ENCODE results near the gene FHOD3.

Gene FHOD3

DNA sequence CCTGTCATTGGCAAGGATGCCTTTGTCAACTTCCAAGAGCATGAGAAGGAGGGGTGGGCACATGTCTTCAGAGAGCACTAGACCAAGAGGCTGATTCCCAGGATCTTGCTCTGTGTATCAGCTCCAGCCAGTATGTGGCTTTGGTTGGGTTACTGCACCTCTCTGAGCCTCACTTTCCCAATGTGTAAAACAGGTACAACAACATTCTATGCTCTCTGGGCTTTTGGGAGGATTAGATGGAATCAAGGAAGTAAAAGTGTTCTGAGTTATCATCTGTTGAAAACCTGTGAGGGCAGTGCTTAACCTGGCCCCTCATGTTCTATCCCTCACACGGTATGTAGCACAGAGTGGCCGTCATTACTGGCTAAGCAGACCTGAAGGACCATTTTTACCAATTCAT is 103.9 kb downstream of the FHOD3 start:
- no peak overlapping the region for H2BK120ac ChIP-seq (ENCODE audit: low read depth, low read length)
- no peak overlapping the region for H3K4ac ChIP-seq (ENCODE audit: low read depth, low read length)
- no peak for DNase-seq
- H3K56ac ChIP-seq (ENCODE audit: low read length), result no peak overlapping the region
- H4K8ac ChIP-seq (ENCODE audit: low read depth, low read length), result no peak overlapping the region
- H3K79me2 ChIP-seq (ENCODE audit: control insufficient read depth, insufficient read depth, low read length), result no peaks in the 10 kb centered on the region
- no peak overlapping the region for H3K23ac ChIP-seq (ENCODE audit: low read length)
- H3K9ac ChIP-seq (ENCODE audit: low read length), result no peak overlapping the region
- H3K79me1 ChIP-seq (ENCODE audit: low read length), result no peaks in the 10 kb centered on the region
- no peaks in the 10 kb centered on the region for H3K4me1 ChIP-seq (ENCODE audit: control insufficient read depth, low read depth, low read length)
- H4K5ac ChIP-seq (ENCODE audit: low read length), result no peak overlapping the region
- no peak overlapping the region for H3K4me3 ChIP-seq (ENCODE audit: low read length)
- H3K27me3 ChIP-seq (ENCODE audit: insufficient read depth, low read length, poor library complexity), result no peaks in the 10 kb centered on the region
- no peak overlapping the region for H3K27ac ChIP-seq (ENCODE audit: low read depth, low read length)
- no CpG with 5 or more reads among the region's 2 CpGs for WGBS (ENCODE audit: extremely low coverage, insufficient coverage, low lambda C conversion rate)
- no peak overlapping the region for H2BK15ac ChIP-seq (replicated peaks; ENCODE audit: low read depth)
- H2BK5ac ChIP-seq (ENCODE audit: low read length), result no peak overlapping the region
- H3K4me2 ChIP-seq (ENCODE audit: low read length), result no peak overlapping the region
- no peak overlapping the region for H3K18ac ChIP-seq (ENCODE audit: low read length)
- no peak overlapping the region for H2AK5ac ChIP-seq (ENCODE audit: low read length)
- H3K36me3 ChIP-seq (ENCODE audit: control insufficient read depth, insufficient read depth, low read length), result no peaks in the 10 kb centered on the region

DNA sequence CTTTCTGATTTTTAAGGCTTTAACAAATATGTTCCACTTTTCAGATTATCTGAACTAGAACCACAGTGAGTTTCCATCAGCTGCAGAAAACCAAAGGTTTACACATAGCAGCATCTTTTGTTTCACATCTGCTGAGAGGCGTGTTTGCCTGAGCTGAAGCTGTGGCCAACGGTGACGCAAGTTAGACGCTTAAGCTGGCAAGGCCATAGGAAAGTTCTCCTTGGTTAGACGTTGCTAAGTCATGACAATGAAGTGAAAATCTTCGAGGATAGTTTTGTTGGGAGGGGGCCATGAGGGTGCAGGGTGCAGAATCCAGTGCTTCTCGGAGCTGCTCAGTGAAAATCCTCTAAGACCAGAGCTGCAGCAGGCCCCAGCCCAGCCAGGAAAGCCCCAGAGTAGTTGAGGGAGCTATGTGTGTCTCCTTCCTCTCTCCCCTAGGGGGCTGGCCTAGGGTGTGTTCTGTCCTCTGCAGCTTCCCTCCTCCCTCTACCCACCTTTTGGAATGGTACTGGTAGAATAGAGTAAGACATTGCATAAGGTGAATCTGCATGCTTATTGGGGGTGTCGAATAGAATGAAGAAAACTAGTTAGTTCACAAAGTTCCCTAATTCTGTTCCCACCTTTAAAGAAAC is 105.4 kb downstream of the FHOD3 start:
- no peak overlapping the region for H2BK15ac ChIP-seq (replicated peaks; ENCODE audit: low read depth)
- no peaks in the 10 kb centered on the region for H3K4me1 ChIP-seq (ENCODE audit: control insufficient read depth, low read depth, low read length)
- no peak overlapping the region for H3K4me3 ChIP-seq (ENCODE audit: low read length)
- H4K5ac ChIP-seq (ENCODE audit: low read length), result no peak overlapping the region
- WGBS (ENCODE audit: extremely low coverage, insufficient coverage, low lambda C conversion rate), result no CpG with 5 or more reads among the region's 8 CpGs
- H2AK5ac ChIP-seq (ENCODE audit: low read length), result no peak overlapping the region
- no peak overlapping the region for H3K4me2 ChIP-seq (ENCODE audit: low read length)
- no peaks in the 10 kb centered on the region for H3K79me1 ChIP-seq (ENCODE audit: low read length)
- H3K9ac ChIP-seq (ENCODE audit: low read length), result no peak overlapping the region
- H3K27me3 ChIP-seq (ENCODE audit: insufficient read depth, low read length, poor library complexity), result no peaks in the 10 kb centered on the region
- no peak overlapping the region for H2BK120ac ChIP-seq (ENCODE audit: low read depth, low read length)
- no peak overlapping the region for H3K18ac ChIP-seq (ENCODE audit: low read length)
- peak; percentile 57 for DNase-seq
- no peak overlapping the region for H3K4ac ChIP-seq (ENCODE audit: low read depth, low read length)
- no peak overlapping the region for H3K23ac ChIP-seq (ENCODE audit: low read length)
- no peak overlapping the region for H2BK5ac ChIP-seq (ENCODE audit: low read length)
- no peak overlapping the region for H4K8ac ChIP-seq (ENCODE audit: low read depth, low read length)
- no peaks in the 10 kb centered on the region for H3K79me2 ChIP-seq (ENCODE audit: control insufficient read depth, insufficient read depth, low read length)
- H3K36me3 ChIP-seq (ENCODE audit: control insufficient read depth, insufficient read depth, low read length), result no peaks in the 10 kb centered on the region
- H3K56ac ChIP-seq (ENCODE audit: low read length), result no peak overlapping the region
- H3K27ac ChIP-seq (ENCODE audit: low read depth, low read length), result no peak overlapping the region

DNA sequence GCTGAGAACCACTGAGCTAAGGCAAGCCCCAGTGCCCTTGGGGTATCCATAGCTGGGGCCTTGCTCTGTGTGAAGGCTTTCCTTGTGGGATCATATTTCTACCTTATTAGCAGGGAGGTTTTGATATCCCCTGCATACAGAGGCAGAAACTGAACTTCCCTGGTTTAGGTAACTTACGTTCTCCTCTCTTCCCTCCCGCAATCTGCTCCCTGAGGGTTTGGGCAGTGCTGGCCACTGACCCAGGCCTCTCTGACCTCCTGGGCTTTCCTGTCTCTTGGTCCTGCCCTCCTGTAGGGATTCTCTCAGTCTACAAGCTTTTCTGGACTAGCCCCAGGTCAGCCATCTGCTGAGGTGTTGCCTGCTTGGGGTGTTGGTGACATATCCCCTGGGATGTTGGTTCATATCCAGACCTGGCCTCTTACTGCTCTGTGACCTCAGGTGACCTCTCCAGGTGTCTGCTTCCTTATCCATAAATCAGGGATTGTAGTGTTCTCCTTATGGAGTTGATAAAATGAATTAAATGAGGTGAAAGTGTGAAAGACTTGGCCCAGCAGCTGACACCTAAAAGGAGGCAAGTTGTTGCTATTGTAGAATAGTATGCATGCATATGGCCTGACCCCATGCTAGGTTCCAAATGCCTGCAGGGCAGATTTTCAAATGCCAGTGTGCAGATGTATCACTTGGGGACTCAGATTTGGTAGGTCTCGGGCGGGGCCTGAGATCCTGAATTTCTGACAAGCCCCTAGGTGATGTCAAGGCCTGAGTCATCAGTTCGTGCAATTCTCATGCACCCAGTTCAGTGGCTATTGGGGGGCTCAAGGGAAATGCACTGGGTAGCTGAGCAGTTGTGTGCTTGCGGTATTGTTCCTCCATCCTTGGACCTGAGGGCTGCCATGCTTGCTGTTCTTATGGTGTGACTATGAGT is 106.6 kb downstream of the FHOD3 start:
- peak; percentile 37 for DNase-seq
- no CpG with 5 or more reads among the region's 6 CpGs for WGBS (ENCODE audit: extremely low coverage, insufficient coverage, low lambda C conversion rate)
- no peaks in the 10 kb centered on the region for H3K79me1 ChIP-seq (ENCODE audit: low read length)
- H4K5ac ChIP-seq (ENCODE audit: low read length), result no peak overlapping the region
- no peaks in the 10 kb centered on the region for H3K36me3 ChIP-seq (ENCODE audit: control insufficient read depth, insufficient read depth, low read length)
- no peak overlapping the region for H3K23ac ChIP-seq (ENCODE audit: low read length)
- H2BK120ac ChIP-seq (ENCODE audit: low read depth, low read length), result no peak overlapping the region
- H3K9ac ChIP-seq (ENCODE audit: low read length), result no peak overlapping the region
- no peak overlapping the region for H2BK15ac ChIP-seq (replicated peaks; ENCODE audit: low read depth)
- no peak overlapping the region for H4K8ac ChIP-seq (ENCODE audit: low read depth, low read length)
- H3K4me3 ChIP-seq (ENCODE audit: low read length), result no peak overlapping the region
- H3K27ac ChIP-seq (ENCODE audit: low read depth, low read length), result no peak overlapping the region
- H3K79me2 ChIP-seq (ENCODE audit: control insufficient read depth, insufficient read depth, low read length), result no peaks in the 10 kb centered on the region
- H3K4ac ChIP-seq (ENCODE audit: low read depth, low read length), result no peak overlapping the region
- no peak overlapping the region for H3K18ac ChIP-seq (ENCODE audit: low read length)
- no peaks in the 10 kb centered on the region for H3K27me3 ChIP-seq (ENCODE audit: insufficient read depth, low read length, poor library complexity)
- no peak overlapping the region for H3K4me2 ChIP-seq (ENCODE audit: low read length)
- H3K4me1 ChIP-seq (ENCODE audit: control insufficient read depth, low read depth, low read length), result no peaks in the 10 kb centered on the region
- H3K56ac ChIP-seq (ENCODE audit: low read length), result no peak overlapping the region
- no peak overlapping the region for H2AK5ac ChIP-seq (ENCODE audit: low read length)
- no peak overlapping the region for H2BK5ac ChIP-seq (ENCODE audit: low read length)

DNA sequence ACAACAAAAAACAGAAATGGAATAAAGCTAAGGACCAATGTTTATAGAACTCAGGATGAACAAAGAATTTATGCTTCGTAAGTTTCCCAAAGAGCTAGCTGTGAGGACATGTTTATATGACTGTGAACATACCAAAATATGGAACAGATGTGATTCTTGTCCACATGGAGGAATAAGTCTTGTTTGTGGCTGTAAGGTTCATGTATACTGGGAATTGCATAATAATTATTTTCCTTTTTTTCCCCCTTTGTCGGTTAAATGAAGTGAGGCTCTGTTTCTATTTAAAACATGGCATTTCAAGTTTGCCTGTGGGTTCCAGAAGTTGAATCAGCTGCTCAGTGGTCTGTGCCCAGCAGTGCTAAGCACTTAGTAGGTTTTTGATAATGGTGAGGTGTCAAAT is 108.1 kb downstream of the FHOD3 start:
- no peak overlapping the region for H3K9ac ChIP-seq (ENCODE audit: low read length)
- H3K4me3 ChIP-seq (ENCODE audit: low read length), result no peak overlapping the region
- no peak for DNase-seq
- H4K8ac ChIP-seq (ENCODE audit: low read depth, low read length), result no peak overlapping the region
- H3K36me3 ChIP-seq (ENCODE audit: control insufficient read depth, insufficient read depth, low read length), result no peaks in the 10 kb centered on the region
- H3K18ac ChIP-seq (ENCODE audit: low read length), result no peak overlapping the region
- no peaks in the 10 kb centered on the region for H3K79me2 ChIP-seq (ENCODE audit: control insufficient read depth, insufficient read depth, low read length)
- H3K4me2 ChIP-seq (ENCODE audit: low read length), result no peak overlapping the region
- H3K79me1 ChIP-seq (ENCODE audit: low read length), result no peaks in the 10 kb centered on the region
- no peak overlapping the region for H3K4ac ChIP-seq (ENCODE audit: low read depth, low read length)
- H2BK5ac ChIP-seq (ENCODE audit: low read length), result no peak overlapping the region
- no peak overlapping the region for H2BK120ac ChIP-seq (ENCODE audit: low read depth, low read length)
- H2AK5ac ChIP-seq (ENCODE audit: low read length), result no peak overlapping the region
- H3K27ac ChIP-seq (ENCODE audit: low read depth, low read length), result no peak overlapping the region
- H2BK15ac ChIP-seq (replicated peaks; ENCODE audit: low read depth), result no peak overlapping the region
- H3K4me1 ChIP-seq (ENCODE audit: control insufficient read depth, low read depth, low read length), result no peaks in the 10 kb centered on the region
- H4K5ac ChIP-seq (ENCODE audit: low read length), result no peak overlapping the region
- no CpG with 5 or more reads among the region's 2 CpGs for WGBS (ENCODE audit: extremely low coverage, insufficient coverage, low lambda C conversion rate)
- H3K27me3 ChIP-seq (ENCODE audit: insufficient read depth, low read length, poor library complexity), result no peaks in the 10 kb centered on the region
- H3K56ac ChIP-seq (ENCODE audit: low read length), result no peak overlapping the region
- no peak overlapping the region for H3K23ac ChIP-seq (ENCODE audit: low read length)

DNA sequence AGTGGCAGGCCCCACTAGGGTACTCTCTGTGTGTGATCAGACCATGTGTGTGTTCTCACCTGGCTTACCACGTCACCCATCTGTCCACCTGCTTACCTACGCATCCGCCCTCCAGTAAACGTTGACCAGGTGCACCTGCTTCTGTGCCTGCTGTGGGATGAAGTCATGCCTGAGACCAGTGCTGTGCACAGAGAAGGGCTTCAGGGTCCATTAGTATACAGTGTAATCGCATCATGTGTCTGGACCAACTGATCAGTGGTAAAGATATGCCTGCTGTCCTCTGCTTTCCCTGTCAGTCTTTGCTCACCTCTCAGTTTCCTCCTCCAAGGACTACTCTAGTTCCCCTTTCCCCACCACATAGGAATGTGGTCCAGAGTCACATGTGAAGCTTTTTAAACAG is 109.3 kb downstream of the FHOD3 start:
- no peaks in the 10 kb centered on the region for H3K79me2 ChIP-seq (ENCODE audit: control insufficient read depth, insufficient read depth, low read length)
- no peak overlapping the region for H3K4me3 ChIP-seq (ENCODE audit: low read length)
- H4K5ac ChIP-seq (ENCODE audit: low read length), result no peak overlapping the region
- H3K27me3 ChIP-seq (ENCODE audit: insufficient read depth, low read length, poor library complexity), result no peaks in the 10 kb centered on the region
- H3K18ac ChIP-seq (ENCODE audit: low read length), result no peak overlapping the region
- no peak overlapping the region for H3K23ac ChIP-seq (ENCODE audit: low read length)
- no peak overlapping the region for H2BK120ac ChIP-seq (ENCODE audit: low read depth, low read length)
- H3K79me1 ChIP-seq (ENCODE audit: low read length), result no peaks in the 10 kb centered on the region
- no peak overlapping the region for H2BK15ac ChIP-seq (replicated peaks; ENCODE audit: low read depth)
- no peak overlapping the region for H3K27ac ChIP-seq (ENCODE audit: low read depth, low read length)
- no peak overlapping the region for H4K8ac ChIP-seq (ENCODE audit: low read depth, low read length)
- no peak overlapping the region for H2AK5ac ChIP-seq (ENCODE audit: low read length)
- no peak overlapping the region for H3K4ac ChIP-seq (ENCODE audit: low read depth, low read length)
- no peaks in the 10 kb centered on the region for H3K36me3 ChIP-seq (ENCODE audit: control insufficient read depth, insufficient read depth, low read length)
- no peak overlapping the region for H3K9ac ChIP-seq (ENCODE audit: low read length)
- no CpG with 5 or more reads among the region's 5 CpGs for WGBS (ENCODE audit: extremely low coverage, insufficient coverage, low lambda C conversion rate)
- no peak overlapping the region for H2BK5ac ChIP-seq (ENCODE audit: low read length)
- DNase-seq, result no peak
- H3K56ac ChIP-seq (ENCODE audit: low read length), result no peak overlapping the region
- H3K4me2 ChIP-seq (ENCODE audit: low read length), result no peak overlapping the region
- H3K4me1 ChIP-seq (ENCODE audit: control insufficient read depth, low read depth, low read length), result no peaks in the 10 kb centered on the region
